GM18909 (cell line): ENCODE data around the gene PDE6B.
"Not testable (repeated sequence)": the region's sequence is repeated elsewhere in the genome, so short reads cannot be mapped to it uniquely, and the experiment has no call there.

Experiments used
- ATAC-seq: cut with Tn5 transposase; IDR thresholded peaks from one replicate; pipeline ENCODE4 v1.9.1; 2021; ENCODE audit warnings: mild to moderate bottlenecking; ENCODE audit not compliant: unreplicated experiment, poor library complexity

PDE6B gene

GRCh38 chr4:699816-700580 is 74.6 kb downstream of the PDE6B start:
- no peak for ATAC-seq

- ATAC-seq: no peak
Measured at GRCh38 chr4:700587-701264, 75.4 kb downstream of the PDE6B start.

DNA sequence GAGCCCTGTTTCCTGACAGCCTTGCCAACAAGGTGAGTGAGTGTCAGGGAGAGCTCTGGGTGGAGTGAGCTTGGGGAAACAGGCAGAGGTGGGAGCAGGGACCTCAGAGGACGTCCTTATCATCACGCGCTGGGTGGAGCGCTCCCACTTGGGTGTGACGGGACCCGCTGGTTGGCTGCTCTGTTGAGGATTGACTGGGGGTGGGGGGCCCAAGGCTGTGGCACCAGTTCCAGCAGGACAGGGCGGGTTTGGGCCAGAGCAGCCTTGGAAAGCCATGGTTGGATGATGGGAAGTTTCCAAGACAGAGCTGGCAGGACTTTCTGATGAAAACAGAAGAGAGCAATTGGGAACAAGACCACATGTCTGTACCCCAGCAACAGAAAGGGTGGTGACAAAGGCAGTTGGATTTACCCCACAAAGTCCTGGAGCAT is 77.3 kb downstream of the PDE6B start:
- no peak for ATAC-seq

DNA sequence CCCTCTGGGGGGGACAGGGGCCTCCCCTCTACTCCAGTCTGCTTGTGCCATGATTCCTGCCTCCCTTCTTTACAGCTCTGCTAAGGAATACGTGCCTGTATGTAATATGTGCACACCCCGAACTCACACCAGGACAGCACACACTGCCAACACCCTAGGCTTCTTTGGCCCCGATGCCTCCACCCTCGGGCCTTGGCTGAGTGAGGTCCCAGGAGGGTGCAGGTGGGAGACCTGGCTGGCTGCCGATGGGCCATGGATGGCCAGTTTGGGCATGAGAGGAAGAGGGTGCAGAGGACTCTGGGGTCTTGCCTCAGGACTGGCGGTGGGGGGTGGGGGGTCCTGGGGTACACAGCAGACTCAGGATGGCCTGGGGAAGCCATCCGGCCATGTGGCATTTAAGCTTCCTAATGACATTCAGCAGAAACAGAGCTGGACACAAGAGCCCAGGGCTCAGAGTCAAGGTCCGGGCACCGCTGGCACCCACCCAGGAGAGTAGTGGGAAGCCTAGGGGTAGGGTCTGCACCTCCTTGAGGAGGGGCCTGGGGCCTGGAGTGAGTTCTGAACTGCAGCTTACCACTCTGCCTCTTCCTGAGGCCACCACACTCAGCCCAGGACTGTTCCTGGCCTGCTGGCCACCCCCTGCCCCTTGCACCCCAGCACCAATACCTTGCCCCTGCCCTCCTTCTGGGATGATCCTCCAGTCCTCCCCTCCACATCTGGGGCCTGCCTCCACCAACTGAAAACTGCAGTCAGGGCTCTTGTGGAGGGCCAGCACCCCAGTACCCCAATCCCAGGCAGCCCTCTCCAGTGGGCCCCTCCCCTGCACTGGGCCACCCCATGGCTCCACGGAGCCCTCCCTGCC is 78.2 kb downstream of the PDE6B start:
- no peak for ATAC-seq

DNA sequence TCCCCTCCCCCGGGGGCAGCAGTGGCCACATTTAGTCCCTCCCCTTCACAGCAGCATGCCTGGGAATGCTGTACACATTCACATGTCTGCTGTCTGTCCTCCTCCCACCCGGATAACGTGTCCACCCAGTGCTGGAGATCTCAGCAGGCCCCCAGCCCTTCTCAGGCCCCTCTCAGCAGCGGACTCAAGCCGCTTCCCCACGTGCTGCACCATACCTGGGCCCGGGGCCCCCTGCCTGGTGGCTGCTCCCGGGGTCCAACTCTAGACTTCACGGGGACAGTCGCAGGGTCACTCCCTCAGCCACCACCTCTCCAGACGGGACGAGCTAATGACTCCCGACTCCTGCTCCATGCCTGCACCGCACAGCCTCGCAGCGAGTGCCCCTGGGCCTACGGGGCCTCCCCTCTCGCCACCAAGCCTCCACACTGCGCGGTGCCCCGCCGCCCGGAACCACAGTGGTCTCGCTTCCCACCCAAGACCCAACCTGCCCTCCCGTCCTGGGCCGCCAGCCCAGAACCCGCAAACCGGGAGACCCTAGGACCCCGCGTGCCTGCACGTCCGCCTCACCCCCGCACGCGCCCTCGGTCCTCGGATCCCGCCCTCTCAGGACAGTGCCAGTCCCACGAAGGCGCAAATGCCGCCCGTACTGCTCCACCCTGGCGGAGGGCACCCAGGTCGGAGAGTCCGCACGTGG is 79.0 kb downstream of the PDE6B start:
- ATAC-seq: no peak

GRCh38 chr4:704971-705277 is 79.6 kb downstream of the PDE6B start:
- ATAC-seq: no peak

DNA sequence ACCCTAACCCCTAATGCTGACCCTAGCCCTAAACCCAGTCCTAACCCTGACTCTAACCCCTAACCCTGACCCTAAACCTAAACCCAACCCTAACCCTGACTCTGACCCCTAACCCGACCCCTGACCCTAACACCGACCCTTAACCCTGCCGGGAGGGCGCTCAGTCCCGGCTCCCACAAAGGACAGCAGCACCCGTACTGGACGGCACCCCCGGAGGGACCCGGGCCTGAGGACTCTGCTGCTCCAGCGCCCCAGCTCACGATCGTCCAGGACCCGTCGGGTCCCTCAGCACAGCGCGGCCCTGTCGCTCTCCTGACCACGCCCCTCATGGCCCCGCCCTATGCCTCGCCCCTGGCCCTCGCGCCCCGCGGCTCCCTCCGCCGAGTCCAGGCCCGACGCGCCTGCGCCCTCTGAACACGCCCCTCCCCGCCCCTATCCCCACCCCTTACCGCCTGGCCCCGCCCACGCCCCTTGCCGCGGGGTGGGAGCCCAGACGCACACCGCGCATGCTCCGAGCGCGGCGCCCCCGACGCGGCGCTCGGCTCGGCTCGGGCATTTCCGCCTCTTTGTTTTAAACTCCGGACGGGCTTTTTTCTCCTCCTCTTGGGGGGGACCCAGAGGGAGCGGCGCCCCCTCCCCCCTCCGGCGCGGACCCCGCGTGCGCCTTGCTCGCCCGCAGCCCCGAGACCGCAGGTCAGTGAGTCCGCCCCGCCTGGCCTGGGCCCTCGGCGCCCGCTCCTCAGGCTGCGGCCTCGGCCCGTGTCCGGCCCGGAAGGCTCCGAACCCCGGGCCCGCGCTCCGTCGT is 80.1 kb downstream of the PDE6B start, which contains the start of gene PCGF3:
Gene PCGF3 (plus strand): TSS at position 555 of the 805 bp plus-strand sequence. CDS start 27,849 bp downstream, outside the sequence.
- ATAC-seq: peak; percentile 92

- ATAC-seq: not testable (repeated sequence)
Measured at GRCh38 chr4:706083-706633, 80.8 kb downstream of the PDE6B start.

GRCh38 chr4:706834-707598 is 81.6 kb downstream of the PDE6B start:
- no peak for ATAC-seq

- no peak for ATAC-seq
Measured at GRCh38 chr4:707929-708630, 82.7 kb downstream of the PDE6B start.

- no peak for ATAC-seq
Measured at GRCh38 chr4:708631-708933, 83.2 kb downstream of the PDE6B start.

- ATAC-seq: no peak
Measured at GRCh38 chr4:709348-709747, 84.0 kb downstream of the PDE6B start.

- no peak for ATAC-seq
Measured at GRCh38 chr4:710116-710515, 84.7 kb downstream of the PDE6B start.

DNA sequence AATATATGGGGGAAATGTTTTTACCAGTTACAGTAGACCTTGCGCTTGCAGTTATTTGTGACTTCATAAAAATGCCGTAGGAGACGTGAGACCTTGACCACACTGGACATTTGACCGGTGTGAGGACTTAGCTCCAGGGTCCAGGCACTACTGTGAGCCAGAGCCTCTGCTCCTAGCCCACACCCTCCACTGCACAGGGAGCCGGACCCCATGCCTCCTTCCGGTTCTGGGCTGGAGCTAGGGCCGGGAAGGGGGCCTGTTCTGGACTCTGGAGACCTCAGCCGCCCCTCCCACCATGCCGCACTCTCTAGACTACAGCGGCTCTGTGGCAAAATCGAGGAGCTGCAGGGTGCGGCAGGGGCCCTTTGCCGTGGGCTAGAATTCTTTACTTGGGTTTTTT is 85.5 kb downstream of the PDE6B start:
- ATAC-seq: no peak

DNA sequence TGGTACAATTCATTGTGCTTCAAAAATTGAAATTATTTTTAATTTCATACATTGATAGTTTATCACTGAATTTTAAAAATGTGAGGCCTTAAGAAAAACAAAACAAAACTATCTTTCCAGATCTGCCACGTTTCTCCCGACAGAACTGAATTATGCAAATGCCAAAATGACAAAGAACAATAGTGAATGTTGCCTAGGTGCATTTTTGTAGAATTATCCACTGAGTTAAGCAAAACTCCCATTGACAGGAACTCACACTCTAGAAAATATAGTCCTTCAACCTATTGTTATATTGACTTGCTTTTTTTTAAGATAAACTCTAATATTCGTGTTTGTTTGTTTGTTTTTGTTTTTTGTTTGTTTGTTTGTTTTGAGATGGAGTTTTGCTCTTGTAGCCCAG is 86.7 kb downstream of the PDE6B start:
- no peak for ATAC-seq

- no peak for ATAC-seq
Measured at GRCh38 chr4:712916-713632, 87.7 kb downstream of the PDE6B start.

GRCh38 chr4:714087-714486 is 88.7 kb downstream of the PDE6B start:
- no peak for ATAC-seq
